ENCODE results near the gene FTH1.
"Not testable (repeated sequence)": the region's sequence is repeated elsewhere in the genome, so short reads cannot be mapped to it uniquely, and the experiment has no call there.

Gene FTH1

GRCh38 chr11:61978703-61979661, 11.5 kb upstream of the FTH1 start:
- no peak for DNase-seq (ENCODE audit: low spot score)

GRCh38 chr11:61976813-61977475, 9.5 kb upstream of the FTH1 start:
- no peak for DNase-seq (ENCODE audit: low spot score)

- no peak for DNase-seq (ENCODE audit: low spot score)
Observed at GRCh38 chr11:61976420-61976800, 9.0 kb upstream of the FTH1 start.

- DNase-seq (ENCODE audit: low spot score), result no peak
Observed at GRCh38 chr11:61975638-61976419, 8.4 kb upstream of the FTH1 start.

- no peak for DNase-seq (ENCODE audit: low spot score)
Observed at GRCh38 chr11:61974766-61975631, 7.6 kb upstream of the FTH1 start.

GRCh38 chr11:61973476-61974162, 6.2 kb upstream of the FTH1 start:
- DNase-seq (ENCODE audit: low spot score), result no peak

- DNase-seq (ENCODE audit: low spot score), result no peak
Observed at GRCh38 chr11:61972672-61973475, 5.4 kb upstream of the FTH1 start.

- DNase-seq (ENCODE audit: low spot score), result no peak
Observed at GRCh38 chr11:61972112-61972671, 4.8 kb upstream of the FTH1 start.

GRCh38 chr11:61971248-61972111, 4.0 kb upstream of the FTH1 start:
- peak; percentile 97 for DNase-seq (ENCODE audit: low spot score)

- no peak for DNase-seq (ENCODE audit: low spot score)
Observed at GRCh38 chr11:61969838-61970662, 2.6 kb upstream of the FTH1 start.

GRCh38 chr11:61969391-61969758, 1.9 kb upstream of the FTH1 start:
- DNase-seq (ENCODE audit: low spot score), result no peak

- no peak for DNase-seq (ENCODE audit: low spot score)
Observed at GRCh38 chr11:61968758-61969390, 1.4 kb upstream of the FTH1 start.

GRCh38 chr11:61967924-61968757, 707 bp upstream of the FTH1 start:
- DNase-seq (ENCODE audit: low spot score), result peak; percentile 66

- no peak for DNase-seq (ENCODE audit: low spot score)
Observed at GRCh38 chr11:61966734-61967115, 709 bp downstream of the FTH1 start.

- DNase-seq (ENCODE audit: low spot score), result not testable (repeated sequence)
Observed at GRCh38 chr11:61964666-61965271, 2.7 kb downstream of the FTH1 start.

GRCh38 chr11:61964058-61964665, 3.3 kb downstream of the FTH1 start:
- DNase-seq (ENCODE audit: low spot score), result no peak
